Breast epithelium (tissue), 3 donors: ENCODE measurements around the gene CLIP4.

ENCODE experiments used
- POLR2A ChIP-seq: fragments of 450-650 bp; IDR thresholded peaks from one replicate; pipeline ENCODE4 v1.6.1; 2016; ENCODE audit warnings: antibody characterized with exemption, mild to moderate bottlenecking, moderate library complexity
- POLR2AphosphoS5 ChIP-seq, 3 donors: sonication (generic); formaldehyde crosslinking; IDR thresholded peaks; one replicate each; pipeline ENCODE4 v1.6.1; 2017; ENCODE audit warnings: antibody characterized with exemption in 3 of 3
- TF ChIP-seq, protein P1 (sequence below), 3 donors: fragments of 450-650 bp; IDR thresholded peaks; one replicate each; pipeline ENCODE4 v1.5.1; 2016 to 2017; ENCODE audit warnings: antibody characterized with exemption in 3 of 3, mild to moderate bottlenecking in 3 of 3, moderate library complexity in 3 of 3

DNA sequence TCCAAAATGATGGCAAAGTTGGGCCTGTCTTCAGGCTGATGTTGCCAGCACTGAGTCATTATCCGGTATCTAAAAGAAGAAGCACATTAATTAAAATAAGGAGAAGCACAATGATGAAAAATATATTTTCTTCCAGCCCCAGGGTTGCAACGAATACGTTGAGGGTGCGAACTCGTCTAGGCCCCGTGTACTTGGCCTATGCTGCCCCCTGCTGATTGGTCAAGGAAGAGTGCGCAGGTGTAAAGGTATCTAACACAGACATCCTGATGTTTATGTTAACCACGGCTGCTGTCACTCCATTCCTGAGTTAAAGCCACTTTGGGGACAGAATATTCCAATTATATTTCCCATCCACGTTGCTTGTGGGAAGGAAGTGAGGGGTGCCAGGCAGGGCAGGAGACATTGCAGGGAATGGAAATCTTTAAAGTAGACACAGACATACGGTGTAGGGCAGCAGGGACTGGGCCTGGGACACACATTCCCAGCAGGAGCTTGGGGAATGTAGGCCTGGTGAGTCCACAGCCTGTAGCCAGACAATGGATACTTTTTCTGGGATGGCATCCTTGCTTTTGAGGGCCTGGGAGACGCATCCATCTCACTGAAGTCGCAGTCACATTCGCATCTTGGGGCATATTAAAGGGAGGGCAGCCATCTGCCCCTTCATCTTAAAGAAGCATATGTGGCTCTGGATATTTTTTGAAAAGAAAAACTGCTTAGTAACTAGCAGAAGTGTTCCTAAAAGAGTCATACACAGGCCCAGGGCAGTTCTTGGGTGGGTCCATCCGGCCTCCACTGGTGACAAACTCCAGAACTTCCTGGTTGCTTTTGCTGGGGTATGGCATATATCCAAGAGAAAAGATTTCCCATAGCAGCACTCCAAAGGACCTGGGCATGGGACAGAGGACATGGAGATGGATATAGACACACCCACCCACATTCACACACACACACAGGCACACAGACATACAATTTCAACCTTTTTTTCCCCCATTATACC is 81.9 kb downstream of the CLIP4 start:
- TF ChIP-seq POLR2A: no peak
- TF ChIP-seq, protein P1, sequence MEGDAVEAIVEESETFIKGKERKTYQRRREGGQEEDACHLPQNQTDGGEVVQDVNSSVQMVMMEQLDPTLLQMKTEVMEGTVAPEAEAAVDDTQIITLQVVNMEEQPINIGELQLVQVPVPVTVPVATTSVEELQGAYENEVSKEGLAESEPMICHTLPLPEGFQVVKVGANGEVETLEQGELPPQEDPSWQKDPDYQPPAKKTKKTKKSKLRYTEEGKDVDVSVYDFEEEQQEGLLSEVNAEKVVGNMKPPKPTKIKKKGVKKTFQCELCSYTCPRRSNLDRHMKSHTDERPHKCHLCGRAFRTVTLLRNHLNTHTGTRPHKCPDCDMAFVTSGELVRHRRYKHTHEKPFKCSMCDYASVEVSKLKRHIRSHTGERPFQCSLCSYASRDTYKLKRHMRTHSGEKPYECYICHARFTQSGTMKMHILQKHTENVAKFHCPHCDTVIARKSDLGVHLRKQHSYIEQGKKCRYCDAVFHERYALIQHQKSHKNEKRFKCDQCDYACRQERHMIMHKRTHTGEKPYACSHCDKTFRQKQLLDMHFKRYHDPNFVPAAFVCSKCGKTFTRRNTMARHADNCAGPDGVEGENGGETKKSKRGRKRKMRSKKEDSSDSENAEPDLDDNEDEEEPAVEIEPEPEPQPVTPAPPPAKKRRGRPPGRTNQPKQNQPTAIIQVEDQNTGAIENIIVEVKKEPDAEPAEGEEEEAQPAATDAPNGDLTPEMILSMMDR (IDR thresholded peaks at IDR 0.05): peak; percentile 60 to 88 (median 74)
- TF ChIP-seq POLR2AphosphoS5 (IDR thresholded peaks at IDR 0.05): peak in 1 of 3 donors; percentile 29
